CD14-positive monocyte (primary cell): ENCODE data around the gene MYOC. TPM values are rescaled to one million over a fixed set of nuclear protein-coding genes. Genes with fewer than 3 reads are reported as not detected.

Source experiments
- DNase-seq, 3 donors: peaks; one replicate each; pipeline ENCODE4 v3.0.0-alpha.2; 2011 to 2022
- H2AFZ ChIP-seq: 2 replicates; pipeline ENCODE4 v1.6.0; 2012; ENCODE audit warnings: mild to moderate bottlenecking, low read depth, low read length, inconsistent platforms; ENCODE audit not compliant: insufficient read depth, poor library complexity, severe bottlenecking
- H3K27ac ChIP-seq, 2 donors: 1 replicate in 1 of 2; 2 replicates in 1 of 2; pipeline ENCODE4 v1.5.1; 2012 to 2013; ENCODE audit warnings: low read length in 2 of 2, control low read depth in 1 of 2, inconsistent platforms in 1 of 2, low read depth in 1 of 2, mild to moderate bottlenecking in 1 of 2
- H3K27me3 ChIP-seq, 2 donors: one replicate each; pipeline versions ENCODE4 v1.6.0 to v1.6.1; 2011 to 2013; ENCODE audit warnings: low read length in 2 of 2; ENCODE audit not compliant: control insufficient read depth in 2 of 2, insufficient read depth in 2 of 2
- H3K36me3 ChIP-seq, 2 donors: replicated peaks in 1 of 2; 1 replicate in 1 of 2; 2 replicates in 1 of 2; pipeline versions ENCODE4 v1.5.1 to v1.6.1; 2012 to 2013; ENCODE audit warnings: low read length in 2 of 2, control low read depth in 1 of 2, inconsistent platforms in 1 of 2, mild to moderate bottlenecking in 1 of 2; ENCODE audit not compliant: insufficient read depth in 2 of 2, control insufficient read depth in 1 of 2
- H3K4me1 ChIP-seq, 2 donors: 1 replicate in 1 of 2; 2 replicates in 1 of 2; pipeline versions ENCODE4 v1.5.1 to v1.6.1; 2012 to 2013; ENCODE audit warnings: low read length in 2 of 2, control low read depth in 1 of 2, inconsistent platforms in 1 of 2, mild to moderate bottlenecking in 1 of 2, moderate library complexity in 1 of 2; ENCODE audit not compliant: insufficient read depth in 2 of 2, control insufficient read depth in 1 of 2
- H3K4me2 ChIP-seq: replicated peaks from 2 replicates; pipeline ENCODE3; 2012; ENCODE audit warnings: low read length, moderate library complexity, mild to moderate bottlenecking; ENCODE audit not compliant: poor library complexity, severe bottlenecking; ENCODE audit errors: extremely low read depth
- H3K4me3 ChIP-seq, 3 experiments: fragments of 200-600 bp in 1 of 3; sonication (generic) in 1 of 3; replicated peaks in 1 of 3; 1 replicate in 2 of 3; 2 replicates in 1 of 3; pipeline ENCODE4 v1.5.1; 2011 to 2013; ENCODE audit warnings: low read length in 3 of 3, mild to moderate bottlenecking in 3 of 3, control low read depth in 2 of 3, low read depth in 2 of 3, inconsistent platforms in 1 of 3, moderate library complexity in 1 of 3
- H3K79me2 ChIP-seq: 2 replicates; pipeline ENCODE4 v1.6.0; 2012; ENCODE audit warnings: mild to moderate bottlenecking, control low read depth, inconsistent platforms, low read length, moderate library complexity; ENCODE audit not compliant: insufficient read depth
- H3K9ac ChIP-seq: 2 replicates; pipeline ENCODE4 v1.6.0; 2017; ENCODE audit warnings: low read length, mild to moderate bottlenecking; ENCODE audit not compliant: insufficient read depth, poor library complexity, severe bottlenecking
- H3K9me3 ChIP-seq, 2 donors: replicated peaks in 1 of 2; 1 replicate in 1 of 2; 2 replicates in 1 of 2; pipeline versions ENCODE4 v1.5.1 to v1.6.1; 2012 to 2013; ENCODE audit warnings: low read length in 2 of 2, control low read depth in 1 of 2; ENCODE audit not compliant: control insufficient read depth in 1 of 2, insufficient read depth in 1 of 2
- H4K20me1 ChIP-seq: 2 replicates; pipeline ENCODE4 v1.6.0; 2012; ENCODE audit warnings: mild to moderate bottlenecking, low read length, control low read depth, moderate library complexity; ENCODE audit not compliant: insufficient read depth
- H3K27ac Mint-ChIP-seq, 7 donors: one replicate each; pipeline ENCODE4 v1.8.0; 2020; ENCODE audit warnings: mild to moderate bottlenecking in 7 of 7, mixed read lengths in 7 of 7, moderate library complexity in 6 of 7, inconsistent platforms in 2 of 7
- H3K27me3 Mint-ChIP-seq, 3 donors: one replicate each; pipeline ENCODE4 v1.8.0; 2021 to 2022; ENCODE audit warnings: low read depth in 3 of 3, mild to moderate bottlenecking in 3 of 3, mixed read lengths in 3 of 3, moderate library complexity in 3 of 3, inconsistent platforms in 1 of 3
- H3K36me3 Mint-ChIP-seq, 2 donors: one replicate each; pipeline ENCODE4 v1.8.0; 2020; ENCODE audit warnings: mixed read lengths in 2 of 2, inconsistent platforms in 1 of 2, mild to moderate bottlenecking in 1 of 2
- H3K4me1 Mint-ChIP-seq: one replicate; pipeline ENCODE4 v1.8.0; 2020; ENCODE audit warnings: mild to moderate bottlenecking, mixed read lengths
- H3K4me3 Mint-ChIP-seq, 2 donors: one replicate each; pipeline ENCODE4 v1.8.0; 2020; ENCODE audit warnings: mild to moderate bottlenecking in 2 of 2, mixed read lengths in 2 of 2, moderate library complexity in 1 of 2
- H3K9me3 Mint-ChIP-seq, 7 donors: one replicate each; pipeline ENCODE4 v1.8.0; 2020 to 2022; ENCODE audit warnings: mixed read lengths in 7 of 7, mild to moderate bottlenecking in 6 of 7, moderate library complexity in 6 of 7, inconsistent platforms in 2 of 7
- WGBS: methylation state at CpG from one replicate; pipeline ENCODE4 v1.1.5; 2013; ENCODE audit warnings: missing lambda C conversion rate; ENCODE audit not compliant: insufficient coverage; 5-methylcytosine and 5-hydroxymethylcytosine counted together
- intact Hi-C, 2 donors: fragments of 100-400 bp; cut with micrococcal nuclease; formaldehyde crosslinking; loops; one replicate each; pipeline versions ENCODE4 v1.15.0 to v1.15.1; 2023
- polyA plus RNA-seq, 3 donors: library from polyadenylated mRNA; depleted of rRNA in 1 of 3; unstranded in 2 of 3; stranded (reverse) in 1 of 3; fragments of 300-500 nt in 2 of 3; fragments of >200 nt in 1 of 3; fragmentation: Illumina TruSeq in 2 of 3; gene quantifications; 1 replicate in 2 of 3; 2 replicates in 1 of 3; pipeline ENCODE4 v1.2.3, GENCODE V29; 2012 to 2021
- TF ChIP-seq, protein P1 (sequence below): fragments of 200-600 bp; IDR thresholded peaks from one replicate; pipeline ENCODE4 v1.8.0; 2022; ENCODE audit warnings: antibody characterized with exemption, mild to moderate bottlenecking

The MYOC gene
- polyA plus RNA-seq, 3 donors: not detected

DNA sequence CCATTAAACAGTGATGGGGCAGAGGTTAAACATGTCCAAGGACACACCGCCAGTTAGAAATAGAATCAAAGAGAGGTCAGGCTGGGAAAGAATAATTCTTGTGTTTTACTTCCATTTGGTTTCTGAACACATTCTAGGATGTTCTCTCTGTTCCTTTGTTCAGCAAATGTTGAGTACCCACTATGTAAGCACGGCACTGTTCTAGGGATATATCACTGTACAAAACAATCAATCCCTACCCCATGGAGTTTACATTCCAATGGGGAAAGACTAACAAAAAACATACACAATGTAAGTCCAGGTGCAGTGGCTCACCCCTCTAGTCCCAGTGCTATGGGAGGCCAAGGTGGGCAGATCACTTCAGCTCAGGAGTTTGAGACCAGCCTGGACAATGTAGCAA is 24.3 kb downstream of the MYOC start:
- TF ChIP-seq, protein P1, sequence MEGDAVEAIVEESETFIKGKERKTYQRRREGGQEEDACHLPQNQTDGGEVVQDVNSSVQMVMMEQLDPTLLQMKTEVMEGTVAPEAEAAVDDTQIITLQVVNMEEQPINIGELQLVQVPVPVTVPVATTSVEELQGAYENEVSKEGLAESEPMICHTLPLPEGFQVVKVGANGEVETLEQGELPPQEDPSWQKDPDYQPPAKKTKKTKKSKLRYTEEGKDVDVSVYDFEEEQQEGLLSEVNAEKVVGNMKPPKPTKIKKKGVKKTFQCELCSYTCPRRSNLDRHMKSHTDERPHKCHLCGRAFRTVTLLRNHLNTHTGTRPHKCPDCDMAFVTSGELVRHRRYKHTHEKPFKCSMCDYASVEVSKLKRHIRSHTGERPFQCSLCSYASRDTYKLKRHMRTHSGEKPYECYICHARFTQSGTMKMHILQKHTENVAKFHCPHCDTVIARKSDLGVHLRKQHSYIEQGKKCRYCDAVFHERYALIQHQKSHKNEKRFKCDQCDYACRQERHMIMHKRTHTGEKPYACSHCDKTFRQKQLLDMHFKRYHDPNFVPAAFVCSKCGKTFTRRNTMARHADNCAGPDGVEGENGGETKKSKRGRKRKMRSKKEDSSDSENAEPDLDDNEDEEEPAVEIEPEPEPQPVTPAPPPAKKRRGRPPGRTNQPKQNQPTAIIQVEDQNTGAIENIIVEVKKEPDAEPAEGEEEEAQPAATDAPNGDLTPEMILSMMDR: no peak
- no peak for DNase-seq
- Mint-ChIP-seq H3K4me3 (no peak overlapping the region), H3K36me3 (no peaks in the 10 kb centered on the region), H3K4me1 (no peaks in the 10 kb centered on the region), H3K9me3 (peaks cover 0 to 8% (median 0%) of the 10 kb centered on the region in 7 donors), H3K27me3 (peaks cover 3 to 9% (median 5%) of the 10 kb centered on the region in 3 donors), H3K27ac (no peak overlapping the region)
- Histone ChIP-seq H2AFZ (no peak overlapping the region), H3K36me3 (no peaks in the 10 kb centered on the region), H3K4me2 (no peak overlapping the region), H4K20me1 (no peaks in the 10 kb centered on the region), H3K79me2 (no peaks in the 10 kb centered on the region), H3K4me3 (no peak overlapping the region), H3K4me1 (no peaks in the 10 kb centered on the region), H3K27me3 (no peaks in the 10 kb centered on the region), H3K27ac (no peak overlapping the region), H3K9me3 (no peaks in the 10 kb centered on the region), H3K9ac (no peak overlapping the region)
- intact Hi-C loops: no loop called here
- 100% methylated on average over 1 of the region's 2 CpGs for WGBS

DNA sequence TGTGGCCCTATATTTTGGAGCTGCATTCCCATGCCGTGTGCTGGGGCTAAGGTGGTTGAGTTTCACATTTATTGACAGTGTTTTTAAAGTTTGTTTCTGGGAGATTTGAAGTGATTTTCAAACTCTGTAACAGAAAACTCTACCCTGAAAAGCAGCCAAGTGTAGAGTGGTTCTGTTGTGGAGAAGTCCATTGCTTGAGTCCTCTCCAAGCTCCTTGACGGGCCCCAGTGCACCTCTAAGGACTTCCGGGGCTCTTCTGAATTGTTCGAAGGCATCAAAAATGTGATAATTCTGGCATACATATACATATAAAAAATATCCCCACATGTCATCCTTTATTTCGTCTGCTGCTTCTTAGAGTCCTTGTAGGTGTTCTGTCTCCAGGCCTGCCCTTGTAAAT is 25.5 kb downstream of the MYOC start:
- no peaks in the 10 kb centered on the region for H4K20me1 ChIP-seq
- DNase-seq: no peak
- H3K9me3 Mint-ChIP-seq: peaks cover 0 to 8% (median 0%) of the 10 kb centered on the region in 7 donors
- H2AFZ ChIP-seq: no peak overlapping the region
- no peaks in the 10 kb centered on the region for H3K79me2 ChIP-seq
- no peaks in the 10 kb centered on the region for H3K36me3 Mint-ChIP-seq
- no peaks in the 10 kb centered on the region for H3K9me3 ChIP-seq
- no peaks in the 10 kb centered on the region for H3K4me1 ChIP-seq
- H3K27ac ChIP-seq: no peak overlapping the region
- no peaks in the 10 kb centered on the region for H3K36me3 ChIP-seq
- H3K4me1 Mint-ChIP-seq: no peaks in the 10 kb centered on the region
- H3K4me3 Mint-ChIP-seq: no peak overlapping the region
- no peak overlapping the region for H3K9ac ChIP-seq
- H3K4me3 ChIP-seq: no peak overlapping the region
- TF ChIP-seq, protein P1: no peak
- no CpG with 5 or more reads among the region's 5 CpGs for WGBS
- intact Hi-C loops: no loop called here
- no peak overlapping the region for H3K27ac Mint-ChIP-seq
- H3K27me3 ChIP-seq: no peaks in the 10 kb centered on the region
- H3K4me2 ChIP-seq: no peak overlapping the region
- H3K27me3 Mint-ChIP-seq: peaks cover 2 to 9% (median 3%) of the 10 kb centered on the region in 3 donors
